ENCODE data around the gene MRNIP. TPM values are rescaled to one million over a fixed set of nuclear protein-coding genes. Genes with fewer than 3 reads are reported as not detected.

The MRNIP gene
- total and polyA plus RNA-seq, 2 of the 4 experiments (the other 2 are of a cell fraction), result 6.6 to 24.7 TPM

GRCh38 chr5:179873588-179874110 lies 15.0 kb upstream of the MRNIP start:
- CTCF ChIA-PET, result no interaction called here
- H3K36me3 ChIP-seq (ENCODE audit: control insufficient read depth, insufficient read depth, low read length), result peaks cover 69% of the 10 kb centered on the region

More at GRCh38 chr5:179873588-179874110, 15.0 kb upstream of the MRNIP start:
- Histone ChIP-seq H4K5ac (ENCODE audit: low read depth, low read length) (no peak overlapping the region), H3K18ac (ENCODE audit: low read depth, low read length) (no peak overlapping the region), H2BK5ac (ENCODE audit: low read depth, low read length, poor library complexity, severe bottlenecking) (no peak overlapping the region), H3K14ac (replicated peaks; ENCODE audit: low read depth, low read length) (no peak overlapping the region), H3K4ac (ENCODE audit: low read depth, low read length) (no peak overlapping the region), H3K27ac (ENCODE audit: insufficient read depth, low read length) (no peak overlapping the region), H3K4me2 (ENCODE audit: low read depth, low read length) (no peak overlapping the region), H2AK5ac (ENCODE audit: low read depth, low read length) (no peak overlapping the region), H2BK15ac (ENCODE audit: low read depth, low read length) (no peak overlapping the region), H2AFZ (replicated peaks; ENCODE audit: low read length, poor library complexity) (no peak overlapping the region), H3K4me1 (ENCODE audit: control insufficient read depth, insufficient read depth, low read length) (no peaks in the 10 kb centered on the region), H3K27me3 (ENCODE audit: control insufficient read depth, insufficient read depth, low read length) (no peaks in the 10 kb centered on the region), H3K9me3 (ENCODE audit: control insufficient read depth, insufficient read depth, low read length) (no peaks in the 10 kb centered on the region), H3K9ac (ENCODE audit: low read depth, low read length) (no peak overlapping the region), H3K9me1 (ENCODE audit: insufficient read depth, low read length) (no peaks in the 10 kb centered on the region), H3K56ac (ENCODE audit: extremely low read depth, insufficient read depth, low read length) (no peak overlapping the region), H4K91ac (ENCODE audit: insufficient read depth, low read depth, low read length) (no peak overlapping the region), H4K20me1 (ENCODE audit: insufficient read depth, low read length) (no peaks in the 10 kb centered on the region), H3K79me1 (ENCODE audit: low read depth in 1 of 2, low read length in 2 of 2) (no peaks in the 10 kb centered on the region; a peak in 1 of 4 replicates), H3K23ac (ENCODE audit: low read depth, low read length) (no peak overlapping the region), H4K8ac (ENCODE audit: low read depth in 2 of 2, low read length in 2 of 2) (no peak overlapping the region), H3K4me3 (ENCODE audit: insufficient read depth, low read depth, low read length) (no peak overlapping the region), H2AK9ac (replicated peaks; ENCODE audit: low read depth, low read length, poor library complexity) (no peak overlapping the region), H2BK20ac (ENCODE audit: low read depth, low read length) (no peak overlapping the region), H2BK120ac (ENCODE audit: low read depth, low read length) (no peak overlapping the region)
- in situ Hi-C loops (cut with MboI; ENCODE audit: low sequenced_read_pairs), result no loop called here
- ATAC-seq (ENCODE audit: low read depth) (no peak), DNase-seq (no peak)
- TF ChIP-seq RFX5 (IDR thresholded peaks at IDR 0.05; ENCODE audit: low read depth, low read length) (no peak), CTCF (conservative IDR thresholded peaks at IDR 0.05; ENCODE audit: low read depth, low read length) (no peak), USF2 (IDR thresholded peaks at IDR 0.05; ENCODE audit: low read depth, low read length) (no peak), POLR2A (IDR thresholded peaks at IDR 0.05; ENCODE audit: low read depth, low read length) (no peak), RAD21 (IDR thresholded peaks at IDR 0.05; ENCODE audit: low read length) (no peak), FOS (IDR thresholded peaks at IDR 0.05; ENCODE audit: low read depth, low read length) (no peak), SMC3 (IDR thresholded peaks at IDR 0.05; ENCODE audit: low read depth, low read length) (no peak)
- BruUV-seq (replicated peaks), result no TSS peak
- WGBS, 2 experiments (ENCODE audit: extremely low coverage in 2 of 2, insufficient read length in 1 of 2), result 100% methylated on average over 4 of the region's 7 CpGs; no CpG with 5 or more reads in 1 of the 2 experiments
- dilution Hi-C loops (cut with HindIII; ENCODE audit: low sequenced_read_pairs, unreplicated experiment), result no loop called here
- intact Hi-C loops (cut with micrococcal nuclease), result no loop called here
- POLR2A ChIA-PET (ENCODE audit: unreplicated experiment), result no interaction called here

Measured in IMR-90 (cell line).